HuH-7 (cell line): ENCODE data around the gene SLC32A1.

Experiments used
- DNase-seq: peaks from one replicate; pipeline ENCODE4 v3.0.0; 2011; ENCODE audit warnings: low spot score

The SLC32A1 gene

GRCh38 chr20:38754924-38755323, 30.6 kb downstream of the SLC32A1 start:
- DNase-seq, result no peak

- DNase-seq, result no peak
Measured at GRCh38 chr20:38755324-38755910, 31.1 kb downstream of the SLC32A1 start.

- no peak for DNase-seq
Measured at GRCh38 chr20:38757145-38757775, 33.0 kb downstream of the SLC32A1 start.

- DNase-seq, result no peak
Measured at GRCh38 chr20:38759106-38759505, 34.8 kb downstream of the SLC32A1 start.

GRCh38 chr20:38760978-38761377, 36.7 kb downstream of the SLC32A1 start:
- no peak for DNase-seq

- DNase-seq, result no peak
Measured at GRCh38 chr20:38762174-38762573, 37.9 kb downstream of the SLC32A1 start.

GRCh38 chr20:38763616-38764015, 39.3 kb downstream of the SLC32A1 start:
- DNase-seq, result no peak

GRCh38 chr20:38764567-38765318, 40.5 kb downstream of the SLC32A1 start:
- no peak for DNase-seq

GRCh38 chr20:38766071-38766470, 41.8 kb downstream of the SLC32A1 start:
- DNase-seq, result no peak

GRCh38 chr20:38769376-38770295, 45.4 kb downstream of the SLC32A1 start:
- no peak for DNase-seq

GRCh38 chr20:38770546-38770945, 46.3 kb downstream of the SLC32A1 start:
- no peak for DNase-seq

- DNase-seq, result no peak
Measured at GRCh38 chr20:38770970-38771369, 46.7 kb downstream of the SLC32A1 start.

- DNase-seq, result no peak
Measured at GRCh38 chr20:38771621-38772020, 47.3 kb downstream of the SLC32A1 start.

- DNase-seq, result no peak
Measured at GRCh38 chr20:38774167-38774566, 49.9 kb downstream of the SLC32A1 start.

GRCh38 chr20:38776363-38776762, 52.1 kb downstream of the SLC32A1 start:
- no peak for DNase-seq
